ENCODE results near the gene EBPL.
"Not testable (repeated sequence)": the region's sequence is repeated elsewhere in the genome, so short reads cannot be mapped to it uniquely, and the experiment has no call there.

Gene EBPL

DNA sequence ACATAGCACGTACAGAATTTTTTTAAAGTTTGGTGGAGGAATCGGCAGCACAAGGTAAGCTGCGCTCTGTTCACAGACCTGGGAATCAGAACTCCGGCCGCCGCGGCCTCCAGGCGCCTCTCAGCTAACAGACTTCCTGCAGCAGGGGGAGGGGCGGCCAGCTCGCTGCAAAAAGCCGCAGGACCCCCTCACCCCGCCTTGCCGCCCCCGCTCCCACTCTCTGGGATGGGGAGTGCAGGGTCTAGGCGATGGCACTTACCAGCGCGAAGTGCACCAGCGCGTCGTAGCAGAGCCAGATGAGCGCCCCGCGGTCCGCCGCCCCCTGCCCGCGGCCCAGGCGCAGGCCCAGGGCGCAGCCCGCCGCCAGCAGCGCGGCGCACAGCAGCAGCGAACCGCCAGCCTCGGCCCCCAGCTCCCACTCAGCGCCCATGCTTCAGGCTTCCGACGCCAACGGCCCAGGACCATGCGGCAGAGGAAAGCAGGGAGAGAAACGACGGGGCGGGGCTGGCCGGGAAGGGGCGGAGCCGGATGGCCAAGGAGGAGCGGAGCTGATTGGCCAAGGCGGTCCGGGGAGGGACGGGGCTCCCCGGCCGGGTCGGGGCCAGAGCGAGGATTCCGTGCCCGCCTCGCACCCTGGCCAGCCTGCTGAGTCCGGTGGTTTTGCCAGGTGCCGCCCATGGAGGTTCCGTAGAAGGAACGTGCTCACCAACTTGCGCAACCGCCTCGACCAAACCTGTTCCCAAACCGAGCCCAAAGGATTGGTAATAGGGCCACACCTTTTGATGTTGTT, at the start of gene EBPL:
TSS of gene EBPL (minus strand) at position 492 of the 790 bp plus-strand sequence. CDS start at position 430, 62 bp downstream.
- DNase-seq, result peak; percentile 65 to 86

DNA sequence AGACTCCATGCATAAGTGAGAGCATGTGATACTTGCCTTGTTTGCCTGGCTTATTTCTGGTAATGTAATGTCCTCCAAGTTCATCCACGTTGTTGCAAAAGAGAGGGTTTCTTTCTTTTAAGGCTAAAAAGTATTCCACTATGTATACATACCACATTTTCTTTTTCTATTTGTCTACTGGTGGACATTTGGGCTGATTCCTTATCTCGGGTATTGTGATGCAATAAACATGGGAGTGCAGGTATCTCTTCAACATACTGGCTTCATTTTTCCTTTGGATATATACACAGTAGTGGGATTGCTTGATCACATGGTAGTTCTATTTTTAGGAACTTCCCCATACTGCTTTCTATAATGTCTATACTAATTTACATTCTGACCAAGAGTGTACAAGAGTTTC, 49.6 kb upstream of the EBPL start:
- DNase-seq, result no peak

DNA sequence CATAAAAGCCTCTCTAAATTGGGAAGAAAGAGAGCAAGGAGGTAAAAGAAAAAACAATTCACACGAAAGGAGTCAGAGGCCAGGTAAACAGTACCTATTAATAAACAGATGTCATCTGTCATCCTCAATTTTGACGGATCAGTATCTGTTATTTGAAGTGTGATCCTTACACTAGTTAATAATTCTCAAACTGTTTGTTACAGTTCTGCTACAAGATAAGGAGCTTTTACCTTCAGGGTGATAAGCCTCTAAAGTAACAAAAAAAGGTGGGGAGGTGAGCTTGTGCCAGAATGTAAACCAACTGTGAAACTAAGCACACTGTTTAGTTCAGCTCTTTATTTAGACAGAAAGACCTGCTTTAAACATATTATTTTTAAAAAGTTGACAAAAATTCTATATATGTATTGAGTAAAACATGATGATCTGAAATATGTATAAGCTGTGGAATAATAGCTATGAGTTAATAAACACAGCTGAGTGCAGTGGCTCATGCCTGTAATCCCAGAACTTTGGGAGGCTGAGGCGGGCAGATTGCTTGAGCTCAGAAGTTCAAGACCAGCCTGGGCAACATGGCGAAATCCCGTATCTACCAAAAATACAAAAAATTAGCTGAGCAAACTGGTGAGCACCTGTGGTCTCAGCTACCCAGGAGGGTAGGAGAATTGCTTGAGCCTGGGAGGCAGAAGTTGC, 48.4 kb upstream of the EBPL start:
- DNase-seq, result no peak

DNA sequence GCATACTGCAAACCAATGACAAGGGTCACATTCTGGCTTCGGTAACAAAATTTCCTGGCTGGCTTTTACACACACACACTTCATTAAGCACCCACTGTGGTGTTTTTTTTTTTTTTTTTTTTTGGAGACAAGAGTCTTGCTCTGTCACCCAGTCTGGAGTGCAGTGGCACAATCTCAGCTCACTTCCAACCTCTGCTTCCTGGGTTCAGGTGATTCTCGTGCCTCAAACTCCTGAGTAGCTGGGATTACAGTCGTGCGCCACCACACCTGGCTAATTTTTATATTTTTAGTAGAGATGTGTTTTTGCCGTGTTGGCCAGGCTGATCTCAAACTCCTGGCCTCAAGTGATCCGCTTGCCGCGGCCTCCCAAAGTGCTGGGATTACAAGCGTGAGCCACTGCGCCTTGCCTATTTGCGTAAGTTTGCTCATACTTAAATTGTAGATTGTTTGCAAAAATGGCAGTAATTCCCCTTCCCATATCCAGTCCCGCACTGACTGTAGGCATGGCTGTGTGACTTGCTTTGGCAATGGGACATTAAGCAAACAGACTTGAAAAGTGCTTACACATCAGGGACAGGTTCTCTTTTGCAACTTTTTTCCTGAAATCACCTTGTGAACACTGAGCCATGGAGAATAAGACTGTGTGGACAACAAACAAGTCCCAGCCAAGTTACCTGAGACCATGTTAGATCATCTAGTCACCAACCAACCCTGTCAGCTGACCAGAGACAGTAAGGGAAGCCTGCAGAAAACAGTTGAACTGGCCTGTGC, 42.1 kb upstream of the EBPL start:
- DNase-seq, result no peak

DNA sequence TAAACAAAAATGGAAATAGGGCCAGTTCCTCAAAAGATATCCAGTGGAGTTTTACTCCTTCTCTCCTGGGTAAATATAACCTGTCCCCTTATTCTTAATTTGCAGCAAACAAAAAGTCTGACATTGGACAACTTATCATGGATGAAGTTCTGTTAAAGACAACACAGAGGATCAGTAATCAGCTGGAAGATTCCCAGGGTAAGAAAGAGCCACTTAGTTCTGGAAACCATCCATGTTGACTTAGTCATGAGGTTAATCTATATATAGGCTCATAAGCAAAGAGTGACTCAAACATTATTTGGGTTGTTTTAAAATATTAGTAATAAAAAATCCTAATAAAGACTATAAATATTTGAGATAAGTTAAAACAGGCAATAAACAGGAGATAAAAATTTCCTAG, 40.5 kb upstream of the EBPL start:
- no peak for DNase-seq

DNA sequence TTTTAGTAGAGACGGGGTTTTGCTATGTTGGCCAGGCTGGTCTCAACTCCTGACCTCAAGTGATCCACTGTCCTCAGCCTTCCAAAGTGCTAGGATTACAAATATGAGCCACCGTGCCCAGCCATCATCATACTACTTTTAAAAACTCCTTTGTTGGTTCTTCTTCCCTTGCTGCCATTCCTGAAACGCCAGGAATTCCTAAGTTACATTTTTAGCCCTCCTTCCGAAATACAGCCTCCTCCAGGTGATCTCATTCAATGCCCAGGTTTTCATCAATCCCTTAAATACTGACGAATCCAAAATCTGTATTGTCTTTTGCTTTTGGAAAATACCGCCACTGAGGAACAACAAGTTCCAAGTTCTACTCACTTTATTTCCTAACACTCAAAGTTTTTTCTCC, 25.3 kb upstream of the EBPL start:
- no peak for DNase-seq

DNA sequence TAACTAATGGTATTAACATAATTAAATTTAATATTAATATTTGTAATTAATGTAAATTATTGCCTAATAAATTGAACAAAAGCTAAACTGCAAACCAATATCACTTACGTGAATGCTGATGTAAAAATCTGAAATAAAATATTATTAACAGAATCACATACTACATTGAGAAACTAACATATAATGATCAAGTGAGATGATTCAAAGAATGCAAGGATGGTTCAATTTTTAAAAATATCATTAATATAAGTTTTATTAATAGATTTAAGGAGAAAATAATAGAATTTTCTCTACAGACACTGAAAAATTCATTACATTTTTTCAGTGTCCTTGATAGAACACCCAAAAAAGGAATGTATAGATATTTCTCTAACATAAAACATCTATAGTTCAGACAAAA, 23.5 kb upstream of the EBPL start:
- DNase-seq, result no peak

DNA sequence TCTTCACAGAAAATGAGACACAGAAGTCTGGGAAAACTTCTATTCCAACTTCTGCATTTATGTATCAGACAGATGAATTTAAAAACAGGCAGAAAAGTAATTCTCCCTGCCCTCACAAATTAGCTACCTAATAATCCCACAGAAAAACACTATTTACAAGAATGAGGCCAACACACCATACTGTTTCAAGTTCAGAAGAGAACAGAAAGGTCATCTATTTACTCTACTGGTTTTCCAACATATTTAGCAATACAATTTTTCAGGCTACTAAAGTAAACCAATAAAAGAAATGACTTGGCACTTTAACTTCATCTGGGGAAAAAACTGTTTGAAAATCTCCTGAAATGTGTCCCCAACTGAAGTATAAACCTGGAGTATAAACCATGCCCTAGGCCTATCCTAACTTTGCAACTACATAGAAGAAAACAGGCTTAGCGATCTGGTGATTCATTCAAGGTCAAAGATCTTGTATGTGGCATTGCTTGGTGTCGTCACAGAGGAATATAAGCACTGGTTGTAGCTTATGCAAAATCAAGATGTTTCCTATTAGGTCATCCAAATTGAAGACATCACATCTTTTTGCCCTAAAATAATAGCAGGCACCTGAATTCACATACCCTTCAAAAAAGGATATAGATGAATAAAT, 20.1 kb upstream of the EBPL start:
- no peak for DNase-seq

DNA sequence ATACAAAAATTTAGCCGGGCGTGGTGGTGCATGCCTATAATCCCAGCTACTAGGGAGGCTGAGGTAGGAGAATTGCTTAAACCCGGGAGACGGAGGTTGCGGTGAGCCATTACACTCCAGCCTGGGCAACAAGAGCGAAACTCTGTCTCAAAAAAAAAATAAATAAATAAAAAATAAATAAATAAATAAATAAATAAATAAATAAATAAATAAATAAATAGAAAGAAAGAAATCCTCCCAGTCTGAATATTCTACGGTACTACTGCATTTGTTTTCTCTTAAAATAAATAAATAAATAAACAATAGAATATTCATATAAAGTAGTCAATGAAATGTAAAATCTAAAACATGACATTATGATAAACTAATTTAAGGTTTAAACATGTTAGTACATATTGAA, 13.0 kb upstream of the EBPL start:
- DNase-seq, result not testable (repeated sequence)

DNA sequence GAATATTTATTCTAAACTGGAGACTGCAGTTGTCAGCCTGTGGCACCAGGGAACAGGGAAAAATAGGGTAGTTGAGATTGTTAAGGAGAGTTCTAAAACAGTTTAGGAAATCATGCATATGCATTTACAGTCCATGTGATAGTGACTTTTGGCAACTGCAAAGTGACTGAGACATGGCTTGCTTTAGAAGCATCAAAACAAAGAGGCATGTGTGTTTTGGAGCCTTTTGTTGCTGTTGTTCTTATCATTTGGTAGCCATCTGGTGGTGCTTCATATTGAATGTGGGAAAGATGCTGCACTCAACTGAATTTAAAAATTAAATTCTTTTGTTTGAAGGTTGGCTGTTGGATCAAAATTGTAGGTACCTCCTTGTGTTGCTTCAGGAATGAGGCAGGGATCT, 10.2 kb upstream of the EBPL start:
- DNase-seq, result no peak

DNA sequence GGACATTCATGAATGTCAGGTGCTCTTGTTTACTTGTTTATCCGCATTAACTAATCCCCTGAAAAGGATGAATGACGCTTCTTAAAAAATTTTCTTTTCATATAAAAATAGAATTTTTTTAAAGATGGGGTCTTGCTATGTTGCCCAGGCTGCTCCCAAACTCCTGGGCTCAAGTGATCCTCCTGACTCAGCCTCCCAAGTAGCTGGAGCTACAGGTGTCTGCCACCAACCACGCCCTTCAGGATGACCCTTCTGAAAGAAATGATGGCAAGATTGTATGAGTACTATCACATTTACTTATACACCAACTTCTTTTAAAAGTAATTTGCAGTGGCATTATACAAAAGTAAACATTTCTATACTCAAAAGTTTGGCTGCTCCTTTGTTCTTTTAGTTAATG, 6.2 kb upstream of the EBPL start:
- no peak for DNase-seq

DNA sequence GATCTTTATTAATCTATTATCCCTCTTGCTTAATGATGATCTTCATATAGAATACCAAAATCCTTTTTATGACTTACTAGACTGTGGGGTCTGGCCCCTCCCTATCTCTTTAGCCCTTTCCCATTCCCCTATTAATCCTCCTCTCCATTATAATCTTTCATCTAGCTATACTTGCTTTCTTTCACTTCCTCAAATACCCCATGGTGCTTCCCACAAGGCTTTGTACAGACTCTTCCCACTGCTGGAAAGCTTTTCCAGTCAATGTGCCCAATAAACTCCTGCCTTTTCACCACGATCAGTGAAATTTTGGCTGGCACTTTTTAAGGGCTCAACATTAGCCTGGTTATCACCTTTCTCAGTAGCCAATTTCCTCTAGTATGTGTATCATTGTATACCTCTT, 3.2 kb upstream of the EBPL start:
- DNase-seq, result no peak

DNA sequence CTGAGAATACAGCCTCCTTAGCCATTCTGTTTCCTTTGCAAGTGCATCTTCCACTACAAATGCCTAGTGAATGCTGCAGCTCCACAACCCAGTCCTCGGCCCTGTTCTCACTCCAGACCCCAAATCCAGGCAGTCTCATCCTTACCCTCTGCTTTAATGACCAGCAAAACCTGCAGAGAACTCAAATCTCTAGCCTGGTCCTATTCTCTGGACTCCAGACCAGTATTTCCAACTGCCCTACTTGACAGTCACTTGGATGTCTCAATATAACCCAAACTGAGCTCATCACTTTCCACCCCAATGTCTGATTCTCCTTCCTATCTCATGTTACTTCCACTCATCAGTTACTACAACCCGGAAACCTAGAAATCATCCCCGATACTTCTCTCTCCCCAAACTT, 2.6 kb upstream of the EBPL start:
- DNase-seq, result no peak

DNA sequence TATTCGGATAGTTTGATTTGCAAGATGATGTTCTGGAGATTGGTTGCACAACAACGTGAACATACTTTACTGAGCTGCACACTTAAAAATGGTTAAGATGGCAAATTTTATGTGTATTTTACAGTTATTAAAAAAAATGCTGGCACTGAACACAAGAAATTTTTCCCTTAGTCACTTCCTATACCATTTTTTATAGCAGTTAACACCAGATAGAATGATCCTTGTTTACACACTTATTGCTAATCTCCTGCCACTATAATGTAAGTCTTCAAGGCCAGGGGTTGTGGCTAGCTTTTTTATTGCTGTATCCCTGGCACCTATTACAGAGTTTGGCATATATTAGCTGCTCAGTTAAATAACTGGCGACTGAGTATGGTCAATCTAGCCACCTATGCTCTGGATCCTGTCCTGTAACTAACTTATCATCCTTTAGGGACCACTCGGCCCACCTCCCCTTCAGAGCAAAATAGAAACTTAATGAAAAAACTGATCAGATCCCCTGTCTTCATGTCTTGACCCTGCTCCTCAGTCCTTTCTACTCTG, 2.0 kb upstream of the EBPL start:
- no peak for DNase-seq

DNA sequence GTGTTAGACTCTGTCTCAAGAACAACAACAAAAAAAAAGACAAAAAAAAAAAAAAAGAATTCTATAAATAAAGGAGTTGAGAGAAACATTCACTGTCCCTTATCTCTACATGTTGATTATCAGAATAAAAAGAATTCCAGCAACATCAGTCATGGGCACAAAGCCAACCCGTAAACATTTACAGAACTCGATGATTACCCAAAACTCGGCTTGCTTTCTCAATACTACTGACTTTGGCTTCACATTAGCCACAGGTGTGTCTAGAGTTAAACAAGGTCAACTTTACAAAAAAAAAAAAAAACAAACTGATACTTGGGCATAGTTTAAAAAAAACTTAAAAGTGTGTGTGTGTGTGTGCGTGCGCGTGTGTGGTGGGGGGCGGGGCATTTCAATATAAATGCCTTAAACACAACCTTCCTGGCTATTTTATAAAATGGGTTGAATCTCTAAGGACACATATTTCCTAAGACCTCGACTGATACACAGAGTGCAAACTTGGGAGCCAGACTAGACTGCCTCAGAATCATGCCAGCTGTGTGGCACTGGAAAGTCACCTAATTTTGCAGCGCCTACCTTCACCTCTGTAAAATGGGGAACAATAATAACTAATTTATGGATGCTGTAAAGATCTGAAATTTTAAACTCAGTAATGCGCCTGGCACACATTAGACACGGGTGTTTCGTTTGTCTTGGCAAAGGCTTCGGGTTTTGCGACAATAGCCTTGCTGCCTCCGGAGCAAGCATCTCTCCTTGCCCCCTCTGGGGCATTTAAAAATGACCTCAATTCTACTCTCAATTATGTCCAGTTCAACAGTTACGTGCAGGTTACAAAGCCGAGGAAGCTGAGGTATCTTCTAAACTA, 922 bp downstream of the EBPL start:
- no peak for DNase-seq

DNA sequence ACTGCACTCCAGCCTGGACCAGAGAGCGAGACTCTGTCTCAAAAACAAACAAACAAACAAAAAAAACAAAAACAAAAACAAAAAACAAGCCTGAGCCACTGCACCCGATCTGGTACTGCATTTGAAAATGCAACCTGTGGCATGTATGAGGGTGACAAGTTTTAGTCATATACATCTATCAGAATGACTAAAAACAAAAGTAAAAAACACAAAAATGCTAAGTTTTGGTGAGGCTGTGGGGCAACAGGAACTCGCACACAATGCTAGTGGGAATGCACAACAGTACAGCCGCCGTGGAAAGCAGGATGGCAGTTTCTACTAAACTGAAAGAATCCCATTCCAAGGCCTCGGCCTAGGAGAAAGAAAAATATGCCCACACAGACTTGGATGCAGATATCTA, 7.8 kb downstream of the EBPL start:
- no peak for DNase-seq

DNA sequence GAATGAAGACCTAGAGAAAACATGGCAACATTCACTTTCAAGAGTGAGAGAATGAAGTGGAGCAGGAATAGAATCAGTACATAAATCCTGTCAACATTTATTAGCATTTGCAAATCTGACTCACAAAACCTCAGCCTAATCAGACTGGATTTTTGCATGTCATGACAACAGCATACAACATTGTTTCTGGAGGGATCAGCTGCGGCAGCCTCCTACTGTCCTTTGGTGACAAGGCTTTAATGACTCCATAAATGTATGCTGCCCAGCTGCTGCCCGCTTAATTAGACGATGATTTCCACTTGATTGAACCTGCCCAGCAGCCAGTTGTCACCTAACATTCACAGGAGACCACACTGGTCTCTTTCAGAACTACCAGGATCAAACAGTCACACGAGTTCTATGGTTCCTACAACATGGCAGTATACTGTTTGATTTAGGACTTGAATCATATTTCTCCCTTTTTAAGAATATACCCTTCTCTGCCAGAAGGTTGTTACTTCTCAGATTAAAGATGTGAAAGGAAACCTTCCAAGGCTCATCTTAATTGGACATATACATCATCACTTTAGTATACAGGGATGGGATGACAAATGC, 9.3 kb downstream of the EBPL start:
- DNase-seq, result no peak

DNA sequence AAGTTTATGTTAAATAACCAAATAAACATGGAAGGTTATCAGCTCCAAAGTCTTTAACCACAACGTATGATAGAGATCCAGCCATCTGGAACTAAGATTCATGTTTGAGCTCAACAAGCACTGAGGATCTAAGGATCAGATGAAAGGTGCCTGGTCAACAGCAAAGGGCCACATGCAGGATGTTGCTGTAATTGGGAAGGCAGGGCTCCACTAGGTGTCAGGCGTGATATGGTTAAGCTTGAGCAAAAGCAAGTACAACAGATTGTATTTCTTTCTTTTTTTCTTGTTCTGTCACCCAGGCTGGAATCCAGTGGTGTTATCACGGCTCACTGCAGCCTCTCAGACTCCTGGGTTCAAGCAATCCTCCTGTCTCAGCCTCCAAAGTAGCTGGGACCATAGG, 12.0 kb downstream of the EBPL start:
- no peak for DNase-seq

DNA sequence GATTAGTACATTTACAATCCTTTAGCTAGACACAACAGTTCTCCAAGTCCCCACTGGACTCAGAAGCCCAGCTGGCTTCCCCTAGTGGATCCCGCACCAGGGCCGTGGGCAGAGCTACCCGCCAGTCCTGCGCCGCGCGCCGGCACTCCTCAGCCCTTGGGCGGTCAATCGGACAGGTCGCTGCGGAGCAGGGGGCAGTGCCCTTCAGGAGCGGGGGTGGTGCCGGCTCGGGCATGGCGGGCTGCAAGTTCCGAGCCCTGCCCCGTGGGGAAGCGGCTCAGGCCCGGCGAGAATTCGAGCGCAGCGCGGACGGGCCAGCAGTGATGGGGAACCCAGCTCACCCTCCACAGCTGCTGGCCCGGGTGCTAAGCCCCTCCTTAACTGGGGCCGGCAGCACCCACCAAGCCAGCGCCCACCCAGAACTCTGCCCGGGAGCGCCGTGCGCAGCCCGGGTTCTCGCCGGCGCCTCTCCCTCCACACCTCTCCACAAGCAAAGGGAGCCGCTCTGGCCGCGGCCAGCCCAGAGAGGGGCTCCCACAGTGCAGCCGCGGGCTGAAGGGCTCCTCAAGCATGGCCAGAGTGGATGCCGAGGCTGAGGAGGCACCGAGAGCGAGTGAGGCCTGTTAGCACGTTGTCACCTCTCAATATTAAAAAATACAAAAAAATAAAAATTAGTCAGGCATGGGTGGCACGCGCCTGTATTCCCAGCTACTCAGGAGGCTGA, 12.9 kb downstream of the EBPL start:
- DNase-seq, result no peak

DNA sequence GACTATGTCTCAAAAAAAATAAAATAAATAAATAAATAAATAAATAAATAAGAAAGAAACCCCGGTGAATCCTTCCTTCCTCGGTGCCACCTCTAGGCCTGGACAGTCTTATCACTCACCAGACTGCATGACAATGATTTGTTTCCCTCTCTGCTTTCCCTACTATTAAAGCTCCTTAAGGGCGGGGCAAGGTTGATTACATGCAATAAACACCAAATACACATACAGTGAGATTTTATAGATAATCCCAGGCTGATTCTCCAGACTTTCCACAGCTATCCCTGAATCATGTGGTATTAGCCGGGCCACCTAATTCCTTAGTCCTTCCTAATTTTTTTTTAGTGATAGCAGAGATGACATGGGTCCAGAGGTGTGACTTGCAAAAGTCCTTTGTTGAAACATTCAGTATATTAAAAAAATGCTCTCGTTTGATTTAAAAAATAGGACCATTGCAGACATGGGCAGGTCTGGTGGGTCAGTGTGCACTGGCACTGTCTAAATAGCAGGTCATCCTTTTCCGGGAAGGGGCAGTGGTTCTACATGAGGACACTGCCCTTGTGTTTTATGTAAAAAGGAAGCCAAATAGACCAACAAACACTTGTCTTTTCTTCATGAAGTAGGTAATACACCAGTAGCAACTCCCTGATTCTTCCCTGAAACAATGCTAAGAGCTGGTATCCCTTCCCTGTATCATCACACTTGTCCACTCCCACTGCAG, 14.5 kb downstream of the EBPL start:
- no peak for DNase-seq
